CD4-positive, alpha-beta T cell (primary cell): Measurements from ENCODE around the gene MAL. TPM values are rescaled to one million over a fixed set of nuclear protein-coding genes. Genes with fewer than 3 reads are reported as not detected.

ENCODE experiments used
- ATAC-seq: fragments of 200-7000 bp; cut with Tn5 transposase; one replicate; pipeline ENCODE4 v1.10.0; 2022; ENCODE audit warnings: mild to moderate bottlenecking; ENCODE audit not compliant: poor library complexity
- CTCF ChIA-PET: fragments of 350-600 bp; sonication (Branson Sonifier 250); formaldehyde crosslinking; loops from one replicate; lab custom pipeline; 2021; ENCODE audit warnings: antibody characterized with exemption, inconsistent platforms; lab: Charles Lee
- POLR2A ChIA-PET: fragments of 350-600 bp; sonication (Branson Sonifier 250); formaldehyde crosslinking; loops from one replicate; lab custom pipeline; 2021; ENCODE audit warnings: antibody characterized with exemption, inconsistent platforms; lab: Charles Lee
- DNase-seq, 14 experiments: peaks; one replicate each; pipeline ENCODE4 v3.0.0-alpha.2; 2013 to 2020; ENCODE audit warnings: mixed read lengths in 2 of 14
- H3K27ac ChIP-seq, 2 donors: one replicate each; pipeline versions ENCODE4 v1.5.1 to v1.7.0; 2013; ENCODE audit warnings: low read length in 2 of 2, low read depth in 1 of 2, mild to moderate bottlenecking in 1 of 2
- H3K27me3 ChIP-seq, 2 experiments: 1 replicate in 1 of 2; 2 replicates in 1 of 2; pipeline versions ENCODE4 v1.6.1 to v1.7.0; 2013; ENCODE audit warnings: low read length in 2 of 2, control low read depth in 1 of 2, mild to moderate bottlenecking in 1 of 2, moderate library complexity in 1 of 2; ENCODE audit not compliant: insufficient read depth in 2 of 2, control insufficient read depth in 1 of 2
- H3K36me3 ChIP-seq: one replicate; pipeline ENCODE4 v1.6.1; 2013; ENCODE audit warnings: low read length, control low read depth; ENCODE audit not compliant: insufficient read depth
- H3K4me1 ChIP-seq: one replicate; pipeline ENCODE4 v1.6.1; 2013; ENCODE audit warnings: low read length, control low read depth; ENCODE audit not compliant: insufficient read depth
- H3K4me3 ChIP-seq: one replicate; pipeline ENCODE4 v1.5.1; 2013; ENCODE audit warnings: mild to moderate bottlenecking, low read length, moderate library complexity
- H3K9me3 ChIP-seq, 2 experiments: 1 replicate in 1 of 2; 2 replicates in 1 of 2; pipeline versions ENCODE4 v1.6.1 to v1.7.0; 2013; ENCODE audit warnings: low read length in 2 of 2, mild to moderate bottlenecking in 2 of 2, control low read depth in 1 of 2, moderate library complexity in 1 of 2; ENCODE audit not compliant: control insufficient read depth in 1 of 2, insufficient read depth in 1 of 2
- H3K27ac Mint-ChIP-seq: one replicate; pipeline ENCODE4 v1.8.0; 2020; ENCODE audit warnings: mixed read lengths
- H3K27me3 Mint-ChIP-seq: one replicate; pipeline ENCODE4 v1.8.0; 2021; ENCODE audit warnings: mixed read lengths
- H3K36me3 Mint-ChIP-seq: one replicate; pipeline ENCODE4 v1.8.0; 2021; ENCODE audit warnings: low read depth, mixed read lengths
- H3K4me1 Mint-ChIP-seq: one replicate; pipeline ENCODE4 v1.8.0; 2021; ENCODE audit warnings: low read depth, mixed read lengths
- H3K4me3 Mint-ChIP-seq: one replicate; pipeline ENCODE4 v1.8.0; 2020; ENCODE audit warnings: mild to moderate bottlenecking, mixed read lengths
- H3K9me3 Mint-ChIP-seq: one replicate; pipeline ENCODE4 v1.8.0; 2020; ENCODE audit warnings: mixed read lengths
- intact Hi-C, 2 experiments: fragments of 100-400 bp; cut with DNase I in 1 of 2; cut with micrococcal nuclease in 1 of 2; formaldehyde crosslinking; loops; one replicate each; pipeline versions ENCODE4 v1.15.1 to v1.9.0; 2023 to 2025; cut with DNase I, micrococcal nuclease
- total RNA-seq, 174 experiments: library from RNA in 2 of 174; stranded (reverse) in 2 of 174; gene quantifications; one replicate each; pipeline ENCODE4 v1.2.3 and lab custom pipeline; 2021 to 2026
- TF ChIP-seq, protein P1 (sequence below): fragments of 200-600 bp; IDR thresholded peaks from one replicate; pipeline ENCODE4 v1.8.0; 2022; ENCODE audit warnings: antibody characterized with exemption, mild to moderate bottlenecking

Gene MAL
- total RNA-seq, 2 experiments from 2014 or later, result 101 to 102 TPM

DNA sequence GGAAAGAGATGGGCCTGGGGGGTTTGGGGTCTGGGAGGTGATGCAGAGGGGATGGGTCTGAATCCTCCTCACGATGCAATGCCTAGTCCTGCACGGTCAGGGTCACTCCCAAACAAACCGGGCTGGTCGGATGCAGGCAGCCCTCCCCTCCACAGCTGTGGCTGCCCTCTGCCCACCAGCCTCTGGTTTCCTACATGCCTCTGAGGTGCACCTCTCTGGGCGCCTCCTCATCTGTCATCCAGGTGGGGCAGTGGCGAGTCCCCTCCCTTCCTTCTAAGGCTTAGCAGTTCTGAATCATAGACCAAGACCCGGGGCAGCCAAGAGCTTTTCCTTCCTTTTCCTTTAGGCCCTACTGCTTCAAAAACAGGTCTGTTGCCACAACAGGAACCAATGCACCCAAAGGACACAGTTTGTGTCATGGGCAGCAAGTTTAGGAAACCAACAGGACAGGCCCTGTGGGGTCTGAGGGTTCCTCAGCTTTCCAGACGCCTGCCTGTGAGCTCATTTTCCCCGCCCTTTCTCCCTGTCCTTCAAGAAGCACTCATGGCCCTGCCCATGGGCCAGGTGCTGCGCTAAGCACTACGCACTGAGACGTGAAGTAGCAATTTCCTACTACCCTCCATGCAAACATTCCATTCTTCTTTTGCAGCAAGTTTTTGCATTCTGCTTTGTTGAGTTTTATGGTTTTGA lies 6.5 kb upstream of the MAL start:
- TF ChIP-seq, protein P1, sequence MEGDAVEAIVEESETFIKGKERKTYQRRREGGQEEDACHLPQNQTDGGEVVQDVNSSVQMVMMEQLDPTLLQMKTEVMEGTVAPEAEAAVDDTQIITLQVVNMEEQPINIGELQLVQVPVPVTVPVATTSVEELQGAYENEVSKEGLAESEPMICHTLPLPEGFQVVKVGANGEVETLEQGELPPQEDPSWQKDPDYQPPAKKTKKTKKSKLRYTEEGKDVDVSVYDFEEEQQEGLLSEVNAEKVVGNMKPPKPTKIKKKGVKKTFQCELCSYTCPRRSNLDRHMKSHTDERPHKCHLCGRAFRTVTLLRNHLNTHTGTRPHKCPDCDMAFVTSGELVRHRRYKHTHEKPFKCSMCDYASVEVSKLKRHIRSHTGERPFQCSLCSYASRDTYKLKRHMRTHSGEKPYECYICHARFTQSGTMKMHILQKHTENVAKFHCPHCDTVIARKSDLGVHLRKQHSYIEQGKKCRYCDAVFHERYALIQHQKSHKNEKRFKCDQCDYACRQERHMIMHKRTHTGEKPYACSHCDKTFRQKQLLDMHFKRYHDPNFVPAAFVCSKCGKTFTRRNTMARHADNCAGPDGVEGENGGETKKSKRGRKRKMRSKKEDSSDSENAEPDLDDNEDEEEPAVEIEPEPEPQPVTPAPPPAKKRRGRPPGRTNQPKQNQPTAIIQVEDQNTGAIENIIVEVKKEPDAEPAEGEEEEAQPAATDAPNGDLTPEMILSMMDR, result no peak
- H3K27ac ChIP-seq, result no peak overlapping the region
- Mint-ChIP-seq H3K27ac (no peak overlapping the region), H3K27me3 (no peaks in the 10 kb centered on the region), H3K9me3 (no peaks in the 10 kb centered on the region), H3K36me3 (no peaks in the 10 kb centered on the region), H3K4me3 (no peak overlapping the region), H3K4me1 (peaks cover 22% of the 10 kb centered on the region)
- DNase-seq (no peak), ATAC-seq (no peak)
- no peak overlapping the region for H3K4me3 ChIP-seq
- H3K36me3 ChIP-seq, result no peaks in the 10 kb centered on the region
- ChIA-PET CTCF (no interaction called here), POLR2A (no interaction called here)
- H3K27me3 ChIP-seq, result no peaks in the 10 kb centered on the region
- peaks cover 25% of the 10 kb centered on the region for H3K4me1 ChIP-seq
- intact Hi-C loops, result no loop called here
- H3K9me3 ChIP-seq, result no peaks in the 10 kb centered on the region

DNA sequence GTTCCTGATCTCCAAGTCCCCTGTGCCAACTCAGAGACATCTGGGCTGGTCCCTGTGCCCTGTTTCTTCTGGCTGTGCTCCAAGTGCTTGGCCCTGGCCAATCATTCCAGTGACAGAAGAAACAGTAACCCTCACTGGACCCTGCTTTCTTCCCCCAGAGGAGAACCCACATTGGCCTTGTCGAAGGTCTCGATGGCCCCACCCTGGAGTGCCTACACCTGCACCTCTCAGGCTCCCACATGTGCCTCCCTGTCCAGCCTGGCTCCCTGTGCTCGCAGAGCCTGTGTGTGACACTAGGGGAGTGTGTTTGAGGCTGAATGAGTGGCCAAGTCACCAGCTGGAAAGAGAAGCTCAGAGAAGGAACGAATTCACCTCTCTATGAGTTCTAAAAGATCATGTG lies 5.9 kb upstream of the MAL start:
- Histone ChIP-seq H3K4me1 (peaks cover 30% of the 10 kb centered on the region), H3K9me3 (no peaks in the 10 kb centered on the region), H3K36me3 (no peaks in the 10 kb centered on the region), H3K27ac (no peak overlapping the region), H3K4me3 (no peak overlapping the region), H3K27me3 (no peaks in the 10 kb centered on the region)
- H3K4me1 Mint-ChIP-seq, result peaks cover 28% of the 10 kb centered on the region
- DNase-seq, result no peak
- ChIA-PET POLR2A (no interaction called here), CTCF (no interaction called here)
- no peaks in the 10 kb centered on the region for H3K9me3 Mint-ChIP-seq
- no peaks in the 10 kb centered on the region for H3K27me3 Mint-ChIP-seq
- no peaks in the 10 kb centered on the region for H3K36me3 Mint-ChIP-seq
- no peak overlapping the region for H3K27ac Mint-ChIP-seq
- no peak overlapping the region for H3K4me3 Mint-ChIP-seq
- TF ChIP-seq, protein P1, result no peak
- ATAC-seq, result no peak
- intact Hi-C loops, result no loop called here

DNA sequence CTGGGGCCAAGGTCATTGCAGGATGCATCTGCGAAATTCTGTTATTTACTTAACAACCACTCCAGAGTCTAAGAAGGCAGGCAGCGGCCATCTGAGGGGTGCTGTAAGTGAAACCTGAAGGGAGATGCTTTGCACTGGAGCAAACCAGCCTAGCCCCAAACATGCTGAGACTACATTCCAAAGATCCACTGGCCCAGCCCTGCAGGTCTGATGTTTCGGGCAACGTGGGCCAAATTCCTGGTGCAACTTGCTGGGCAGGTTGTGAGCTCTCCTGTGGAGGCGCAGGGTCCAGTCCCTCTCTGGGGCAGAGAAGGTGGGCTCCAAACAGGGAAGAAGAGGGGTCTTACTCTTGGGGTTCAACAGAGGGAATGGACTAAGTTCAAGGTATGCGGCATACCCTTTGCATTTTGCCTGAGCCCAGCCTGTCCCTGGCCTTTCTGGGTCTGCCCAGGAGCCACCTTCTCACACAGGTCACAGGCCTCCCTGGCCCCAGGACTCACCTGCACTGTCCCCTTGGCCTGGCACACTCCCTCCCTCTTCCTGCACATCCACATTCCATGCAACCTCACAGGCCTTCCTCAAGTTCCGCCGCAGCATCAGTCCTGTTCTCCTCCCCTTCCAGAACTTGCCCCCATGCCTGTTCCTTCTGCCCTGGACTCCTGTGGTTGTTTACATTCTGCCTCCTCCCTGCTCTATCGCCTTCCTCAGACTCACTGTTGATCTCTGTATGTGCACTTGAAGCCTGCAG lies 5.1 kb upstream of the MAL start:
- DNase-seq (no peak), ATAC-seq (no peak)
- TF ChIP-seq, protein P1, result no peak
- Mint-ChIP-seq H3K4me3 (no peak overlapping the region), H3K36me3 (no peaks in the 10 kb centered on the region), H3K27ac (no peak overlapping the region), H3K9me3 (no peaks in the 10 kb centered on the region), H3K27me3 (no peaks in the 10 kb centered on the region), H3K4me1 (peaks cover 32% of the 10 kb centered on the region)
- Histone ChIP-seq H3K4me1 (peaks cover 38% of the 10 kb centered on the region), H3K27ac (no peak overlapping the region), H3K9me3 (no peaks in the 10 kb centered on the region), H3K36me3 (no peaks in the 10 kb centered on the region), H3K27me3 (no peaks in the 10 kb centered on the region), H3K4me3 (no peak overlapping the region)
- CTCF ChIA-PET, result no interaction called here
- POLR2A ChIA-PET, result interaction anchor here (8.4 kb wide), 1 partner anchor 55 kb away, joined by 749 read pairs; no protein-coding TSS in a partner anchor
- intact Hi-C loops, result loop anchor here in 1 of 2 experiments (5.0 kb wide), 2 partner anchors 37 to 142 kb away; no protein-coding TSS in a partner anchor
